WI38 (cell line): ENCODE data around the gene IGF2BP2.

ENCODE experiments used
- H3K4me3 ChIP-seq: 2 replicates; pipeline ENCODE4 v1.5.1; 2011; ENCODE audit warnings: low read depth, mild to moderate bottlenecking, control low read depth, low read length
- TF ChIP-seq, protein P1 (sequence below): IDR thresholded peaks from 2 replicates; pipeline ENCODE4 v1.5.1; 2012; ENCODE audit warnings: low read depth, mild to moderate bottlenecking, control low read depth, low read length

Gene IGF2BP2

DNA sequence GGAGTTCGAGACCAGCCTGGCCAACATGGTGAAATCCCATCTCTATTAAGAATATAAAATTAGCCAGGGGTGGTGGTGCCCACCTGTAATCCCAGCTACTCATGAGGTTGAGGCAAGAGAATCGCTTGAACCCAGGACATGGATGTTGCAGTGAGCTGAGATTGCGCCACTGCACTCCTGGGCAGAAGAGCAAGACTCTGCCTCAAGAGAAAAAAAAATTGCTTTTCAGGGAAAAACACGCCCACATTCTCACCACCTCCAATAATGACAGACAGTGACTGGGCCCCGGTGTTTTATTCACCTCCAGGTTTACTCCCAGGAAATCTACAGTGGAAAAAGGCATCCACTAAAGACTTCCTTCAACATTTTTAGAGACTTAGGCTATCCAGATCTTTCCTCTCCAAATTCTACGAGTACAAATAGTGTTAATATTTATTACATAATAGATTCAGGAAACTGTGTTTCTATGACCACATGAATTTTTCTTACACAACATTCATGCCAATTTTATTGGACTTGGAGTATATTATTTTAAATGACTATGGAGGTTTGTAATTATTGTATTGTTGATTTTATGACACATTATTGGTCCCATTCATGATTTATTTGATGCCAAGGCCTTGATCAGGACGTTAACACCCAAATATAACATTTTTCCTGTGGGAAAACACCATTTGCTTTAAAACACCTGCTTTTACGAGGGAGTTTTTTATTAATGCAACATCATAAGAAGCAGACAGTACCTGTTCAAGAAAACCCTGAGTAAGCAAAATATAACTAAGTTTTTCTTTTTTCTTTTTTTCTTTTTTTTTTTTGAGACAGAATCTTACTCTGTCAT, 26.6 kb downstream of the IGF2BP2 start:
- TF ChIP-seq, protein P1, sequence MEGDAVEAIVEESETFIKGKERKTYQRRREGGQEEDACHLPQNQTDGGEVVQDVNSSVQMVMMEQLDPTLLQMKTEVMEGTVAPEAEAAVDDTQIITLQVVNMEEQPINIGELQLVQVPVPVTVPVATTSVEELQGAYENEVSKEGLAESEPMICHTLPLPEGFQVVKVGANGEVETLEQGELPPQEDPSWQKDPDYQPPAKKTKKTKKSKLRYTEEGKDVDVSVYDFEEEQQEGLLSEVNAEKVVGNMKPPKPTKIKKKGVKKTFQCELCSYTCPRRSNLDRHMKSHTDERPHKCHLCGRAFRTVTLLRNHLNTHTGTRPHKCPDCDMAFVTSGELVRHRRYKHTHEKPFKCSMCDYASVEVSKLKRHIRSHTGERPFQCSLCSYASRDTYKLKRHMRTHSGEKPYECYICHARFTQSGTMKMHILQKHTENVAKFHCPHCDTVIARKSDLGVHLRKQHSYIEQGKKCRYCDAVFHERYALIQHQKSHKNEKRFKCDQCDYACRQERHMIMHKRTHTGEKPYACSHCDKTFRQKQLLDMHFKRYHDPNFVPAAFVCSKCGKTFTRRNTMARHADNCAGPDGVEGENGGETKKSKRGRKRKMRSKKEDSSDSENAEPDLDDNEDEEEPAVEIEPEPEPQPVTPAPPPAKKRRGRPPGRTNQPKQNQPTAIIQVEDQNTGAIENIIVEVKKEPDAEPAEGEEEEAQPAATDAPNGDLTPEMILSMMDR = no peak
- H3K4me3 ChIP-seq = no peak overlapping the region

DNA sequence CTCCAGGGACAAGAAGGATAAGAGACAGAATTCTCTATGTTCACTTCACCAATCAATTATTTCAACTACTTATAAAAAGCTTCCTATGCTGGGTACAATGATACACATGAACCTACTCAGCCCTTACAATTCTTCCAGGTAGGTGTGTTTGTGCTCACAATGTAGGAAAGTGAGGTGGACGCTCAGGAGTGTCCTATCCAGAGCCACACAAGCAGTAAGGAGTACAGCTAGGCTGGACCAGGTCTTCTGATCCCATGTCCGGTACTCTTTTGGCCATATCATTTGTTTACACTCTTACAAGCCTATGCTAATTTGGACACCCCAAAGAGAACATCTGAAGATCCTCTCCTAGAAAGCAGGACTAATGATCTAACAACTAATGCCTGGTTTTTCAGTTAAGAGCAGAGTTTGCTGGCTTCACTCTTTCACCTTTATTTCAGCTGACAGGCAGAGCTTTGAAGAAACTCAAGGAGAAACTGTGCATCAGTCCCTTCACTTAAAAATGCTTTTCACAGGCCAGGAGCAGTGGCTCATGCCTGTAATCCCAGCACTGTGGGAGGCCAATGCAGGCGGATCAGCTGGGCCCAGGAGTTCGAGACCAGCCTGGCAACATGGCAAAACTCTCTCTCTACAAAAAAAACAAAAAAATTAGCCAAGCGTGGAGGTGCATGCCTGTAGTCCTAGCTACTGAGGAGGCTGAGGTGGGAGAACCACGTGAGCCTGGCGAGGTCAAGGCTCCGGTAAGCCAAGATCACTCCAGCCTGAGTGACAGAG, 27.5 kb downstream of the IGF2BP2 start:
- TF ChIP-seq, protein P1 = no peak
- no peak overlapping the region for H3K4me3 ChIP-seq

DNA sequence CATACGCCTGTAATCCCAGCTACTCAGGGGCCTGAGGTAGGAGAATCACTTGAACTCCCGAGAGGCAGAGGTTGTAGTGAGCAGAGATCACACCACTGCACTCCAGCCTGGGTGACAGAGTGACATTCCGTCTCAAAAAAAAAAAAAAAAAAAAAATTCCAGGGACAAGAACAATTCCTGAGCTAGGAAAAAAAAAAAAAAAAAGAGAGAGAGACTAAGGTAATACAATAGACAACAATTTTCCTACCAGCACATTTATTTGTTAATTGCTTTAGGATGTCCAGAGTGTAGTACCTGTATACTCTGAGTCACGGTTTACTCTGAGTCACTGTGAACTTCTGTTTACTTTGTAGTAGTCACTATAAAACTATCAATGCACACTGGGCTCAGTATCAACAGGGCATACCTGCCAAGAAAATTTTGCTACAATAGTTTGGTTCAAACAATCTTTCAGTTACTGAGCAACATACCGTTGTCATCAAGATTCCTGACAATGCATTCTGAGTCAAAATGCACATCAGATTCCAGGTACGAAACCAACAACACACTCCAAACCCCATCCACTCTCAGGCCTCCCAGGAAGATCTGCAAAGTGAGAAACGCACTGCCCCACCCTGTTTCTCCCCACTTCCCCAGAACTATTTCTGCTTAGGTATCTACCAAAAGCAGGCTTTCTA, 28.3 kb downstream of the IGF2BP2 start:
- TF ChIP-seq, protein P1 = no peak
- no peak overlapping the region for H3K4me3 ChIP-seq

DNA sequence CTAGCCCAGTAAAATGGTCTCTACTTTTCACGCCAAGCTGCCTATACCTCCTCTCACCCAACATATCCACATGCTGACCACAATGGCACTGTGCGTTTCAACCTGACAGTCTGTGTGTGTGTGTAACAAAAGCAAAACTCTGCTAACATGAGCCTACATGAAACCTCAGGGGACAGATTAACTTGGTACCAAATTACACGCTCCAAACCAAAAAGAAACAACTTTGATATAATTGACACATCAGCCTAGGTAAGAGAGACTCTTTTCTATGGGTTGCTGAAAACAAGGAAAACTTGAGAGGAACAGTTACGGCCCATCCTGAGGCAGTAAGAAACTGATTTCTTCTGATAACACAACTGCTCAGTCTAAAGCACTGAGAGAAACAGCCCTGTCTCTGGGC, 31.5 kb downstream of the IGF2BP2 start:
- no peak overlapping the region for H3K4me3 ChIP-seq
- TF ChIP-seq, protein P1 = no peak

DNA sequence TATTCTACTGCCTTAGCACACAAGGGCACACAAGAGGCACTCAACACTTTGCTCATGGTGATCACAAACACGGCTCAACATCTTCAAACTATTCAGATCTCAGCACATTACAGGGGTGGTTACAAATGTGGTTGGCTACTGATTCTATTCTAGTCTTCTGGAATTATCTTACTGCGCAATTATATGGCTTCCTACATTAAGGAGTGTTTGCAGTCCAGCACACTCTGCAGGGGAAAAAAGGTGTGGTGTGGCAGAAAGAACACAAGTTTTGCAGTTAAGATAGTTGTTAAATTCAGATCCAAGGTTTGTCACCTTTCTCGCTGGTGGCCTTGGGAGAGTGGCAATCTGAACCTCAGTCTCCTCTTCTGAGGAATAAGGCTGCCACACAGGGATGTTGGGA, 31.9 kb downstream of the IGF2BP2 start:
- H3K4me3 ChIP-seq = no peak overlapping the region
- TF ChIP-seq, protein P1 = no peak

DNA sequence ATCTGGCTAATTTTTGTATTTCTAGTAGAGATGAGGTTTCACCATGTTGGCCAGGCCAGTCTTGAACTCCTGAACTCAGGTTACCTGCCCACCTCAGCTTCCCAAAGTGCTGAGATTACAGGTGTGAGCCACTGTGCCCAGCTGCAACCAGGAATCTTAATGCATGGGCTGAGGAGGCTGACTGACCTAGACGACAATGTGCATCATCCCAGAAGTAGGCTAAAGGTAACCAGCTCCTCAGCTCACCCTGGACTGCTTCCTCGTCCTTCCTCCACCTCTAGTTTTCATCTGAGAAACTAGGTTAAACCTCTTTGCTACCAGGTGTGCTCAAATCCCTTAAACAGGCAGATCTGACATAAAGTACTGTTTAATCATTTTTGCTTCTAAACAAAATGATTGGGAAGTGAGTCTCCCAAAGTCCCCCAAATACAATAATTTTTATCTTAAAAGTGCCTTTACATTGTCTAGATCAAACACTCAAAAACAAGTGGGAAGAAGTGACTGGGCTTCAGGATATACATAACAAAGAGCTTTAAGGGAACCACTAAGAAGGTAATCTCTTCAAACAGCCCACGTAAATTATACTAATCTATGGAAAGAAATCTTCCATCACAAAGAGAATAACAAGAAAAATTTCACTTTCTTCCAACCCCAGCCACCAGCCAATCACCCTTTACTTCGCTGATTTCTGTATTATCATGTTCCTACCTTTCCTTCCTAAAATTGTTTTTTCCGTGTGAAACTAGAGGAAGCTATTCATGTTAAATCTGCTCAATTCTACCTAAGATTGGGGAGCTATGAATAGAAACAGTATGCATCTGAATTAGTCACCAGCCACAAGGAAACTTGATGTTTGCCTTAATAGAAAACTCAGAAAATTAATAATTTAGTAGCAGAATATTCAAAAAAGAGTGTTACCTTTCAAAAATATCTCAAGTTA, 34.7 kb downstream of the IGF2BP2 start:
- no peak overlapping the region for H3K4me3 ChIP-seq
- TF ChIP-seq, protein P1 = no peak
